Measurements from ENCODE around the gene COL26A1.

GRCh38 chr7:101466871-101467270, 104.2 kb downstream of the COL26A1 start:
- TF ChIP-seq CTCF (IDR thresholded peaks at IDR 0.05 in 4 of 5, conservative IDR thresholded peaks at IDR 0.05 in 1 of 5) = no peak
- no peak for TF ChIP-seq POLR2A (IDR thresholded peaks at IDR 0.05)

Measured in gastrocnemius medialis (tissue), 4 donors.